Measurements from ENCODE around the gene IL17REL. TPM values are rescaled to one million over a fixed set of nuclear protein-coding genes. Genes with fewer than 3 reads are reported as not detected.
A peak's percentile ranks its signal among the peaks of the same experiment; 100 is the strongest.

IL17REL gene
- total and polyA plus RNA-seq, 10 of the 15 experiments (the other 5 are each of a cell fraction or from before 2014, with no cell fraction given): 0.03 TPM; not detected in 9

- ChIA-PET RAD21 (ENCODE audit: unreplicated experiment) (interaction anchor here (0.9 to 1.4 kb wide), 3 partner anchors 9 to 45 kb away, joined by 3 to 5 read pairs (median 4); no protein-coding TSS in a partner anchor), POLR2A (interaction anchor here (1.5 to 1.8 kb wide), 2 partner anchors 8 to 13 kb away, joined by 6 to 8 read pairs; no protein-coding TSS in a partner anchor), CTCF (interaction anchor here (1.2 to 2.5 kb wide), 3 partner anchors 9 to 39 kb away, joined by 4 to 7 read pairs (median 6); no protein-coding TSS in a partner anchor), SMC1A (ENCODE audit: uncharacterized antibody, unreplicated experiment) (interaction anchor here (1.8 kb wide), 1 partner anchor 11 kb away, joined by 5 read pairs; no protein-coding TSS in a partner anchor)
- H3K9ac ChIP-seq (ENCODE audit: control insufficient read depth, insufficient read depth, low read length): no peak overlapping the region
- ATAC-seq (peak; percentile 72), FAIRE-seq (no peak), DNase-seq (ENCODE audit: low read depth, low spot score) (no peak)
- peak overlapping the region; percentile 25; the same call in 1 of the 2 replicates for H3K4me2 ChIP-seq (ENCODE audit: control insufficient read depth, insufficient read depth)
- no peak overlapping the region for H3K4me3 ChIP-seq
- intact Hi-C loops (cut with micrococcal nuclease; ENCODE audit: unreplicated experiment): no loop called here
- peak overlapping the region; percentile 54; the same call in 1 of the 2 replicates for H2AFZ ChIP-seq (ENCODE audit: control insufficient read depth, low read depth, low read length)
- BruUV-seq (replicated peaks): no TSS peak
- no peaks in the 10 kb centered on the region for H4K20me1 ChIP-seq (ENCODE audit: control insufficient read depth, insufficient read depth)
- H3K9me3 ChIP-seq (replicated peaks; ENCODE audit: control insufficient read depth, insufficient read depth, low read length): no peaks in the 10 kb centered on the region; the same call in 2 of the 3 replicates
- 8% methylated on average over 16 of the region's 17 CpGs for WGBS (ENCODE audit: insufficient coverage, insufficient replicate concordance, low lambda C conversion rate, missing lambda C conversion rate)
- in situ Hi-C loops (cut with MboI): no loop called here
- H3K4me1 ChIP-seq (ENCODE audit: control insufficient read depth, insufficient read depth, low read length): peaks cover 16% of the 10 kb centered on the region
- H3K27ac ChIP-seq (ENCODE audit: control insufficient read depth, insufficient read depth): peak overlapping the region; percentile 39
- H3K27me3 ChIP-seq (replicated peaks in 1 of 2; ENCODE audit: control insufficient read depth in 2 of 2, insufficient read depth in 2 of 2, low read length in 1 of 2): no peaks in the 10 kb centered on the region
- H3K79me2 ChIP-seq (ENCODE audit: control insufficient read depth, insufficient read depth, low read length): peaks cover 10% of the 10 kb centered on the region
- no peaks in the 10 kb centered on the region for H3K36me3 ChIP-seq (ENCODE audit: control insufficient read depth in 2 of 2, insufficient read depth in 2 of 2, low read length in 1 of 2)
- TF ChIP-seq BMI1 (IDR thresholded peaks at IDR 0.05; ENCODE audit: borderline replicate concordance) (no peak), NBN (IDR thresholded peaks at IDR 0.05) (peak; percentile 97), CHD4 (IDR thresholded peaks at IDR 0.05) (no peak), MXI1 (IDR thresholded peaks at IDR 0.05; ENCODE audit: low read depth, low read length) (no peak), MLLT1 (IDR thresholded peaks at IDR 0.05) (peak; percentile 91), ZBTB33 (IDR thresholded peaks at IDR 0.05) (peak; percentile 35; the same call in 1 of the 2 replicates), NKRF (conservative IDR thresholded peaks at IDR 0.05) (0 out of 2 replicates have a peak, but pooled peaks have one; percentile 37), MEF2B (IDR thresholded peaks at IDR 0.05; ENCODE audit: partially characterized antibody, poor library complexity, severe bottlenecking) (no peak), USF1 (IDR thresholded peaks at IDR 0.05; ENCODE audit: borderline replicate concordance, extremely low read length, insufficient read depth, low read depth, low read length) (no peak), CBX5 (IDR thresholded peaks at IDR 0.05; ENCODE audit: low read depth) (no peak)
Measured at GRCh38 chr22:49975543-49976389, 36.8 kb downstream of the IL17REL start.
